ENCODE measurements around the gene GALNT15.

DNA sequence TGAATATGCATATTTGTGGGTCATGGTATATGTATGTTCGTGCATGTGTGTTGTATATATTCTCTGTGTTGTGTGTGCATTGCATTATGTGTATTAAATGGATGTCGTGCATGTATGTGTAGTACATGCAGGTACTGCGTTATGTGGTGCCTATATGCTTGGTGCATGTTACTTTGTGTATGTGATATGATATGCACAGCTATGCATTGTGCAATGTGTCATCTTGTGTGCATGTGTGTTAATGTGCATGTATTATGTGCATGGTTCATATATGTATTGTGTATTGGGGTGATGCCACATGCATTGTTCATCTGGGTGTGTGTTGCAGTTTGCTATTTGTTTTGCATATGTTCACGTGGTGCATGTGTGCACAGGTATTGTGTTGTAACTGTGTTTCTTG is 2.9 kb downstream of the GALNT15 start:
- TF ChIP-seq, protein P1, sequence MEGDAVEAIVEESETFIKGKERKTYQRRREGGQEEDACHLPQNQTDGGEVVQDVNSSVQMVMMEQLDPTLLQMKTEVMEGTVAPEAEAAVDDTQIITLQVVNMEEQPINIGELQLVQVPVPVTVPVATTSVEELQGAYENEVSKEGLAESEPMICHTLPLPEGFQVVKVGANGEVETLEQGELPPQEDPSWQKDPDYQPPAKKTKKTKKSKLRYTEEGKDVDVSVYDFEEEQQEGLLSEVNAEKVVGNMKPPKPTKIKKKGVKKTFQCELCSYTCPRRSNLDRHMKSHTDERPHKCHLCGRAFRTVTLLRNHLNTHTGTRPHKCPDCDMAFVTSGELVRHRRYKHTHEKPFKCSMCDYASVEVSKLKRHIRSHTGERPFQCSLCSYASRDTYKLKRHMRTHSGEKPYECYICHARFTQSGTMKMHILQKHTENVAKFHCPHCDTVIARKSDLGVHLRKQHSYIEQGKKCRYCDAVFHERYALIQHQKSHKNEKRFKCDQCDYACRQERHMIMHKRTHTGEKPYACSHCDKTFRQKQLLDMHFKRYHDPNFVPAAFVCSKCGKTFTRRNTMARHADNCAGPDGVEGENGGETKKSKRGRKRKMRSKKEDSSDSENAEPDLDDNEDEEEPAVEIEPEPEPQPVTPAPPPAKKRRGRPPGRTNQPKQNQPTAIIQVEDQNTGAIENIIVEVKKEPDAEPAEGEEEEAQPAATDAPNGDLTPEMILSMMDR (IDR thresholded peaks at IDR 0.05): no peak
- no peak for TF ChIP-seq POLR2A (IDR thresholded peaks at IDR 0.05)
